HTR-8/SVneo (cell line): ENCODE data around the gene PTPN4.

Experiments
- DNase-seq: peaks from one replicate; pipeline ENCODE4 v3.0.0; 2011; ENCODE audit warnings: low spot score, mixed read lengths; ENCODE audit not compliant: insufficient read length
- FAIRE-seq: peaks from 2 replicates; lab custom pipeline; 2011; peaks lifted over from hg19 to GRCh38; lab: Jason Lieb, UNC

The PTPN4 gene

GRCh38 chr2:119759451-119760236, at the start of gene PTPN4:
Gene PTPN4, plus strand, starts transcription at chr2:119759922. Its CDS starts 49,932 bp downstream, at chr2:119809854.
- FAIRE-seq (peak; percentile 99), DNase-seq (peak; percentile 96)

GRCh38 chr2:119710281-119710680, 49.4 kb upstream of the PTPN4 start:
- DNase-seq (no peak), FAIRE-seq (no peak)

GRCh38 chr2:119711352-119711751, 48.4 kb upstream of the PTPN4 start:
- FAIRE-seq (no peak), DNase-seq (no peak)

- no peak for FAIRE-seq
- DNase-seq, result no peak
Measured at GRCh38 chr2:119712571-119712970, 47.2 kb upstream of the PTPN4 start.

- FAIRE-seq (no peak), DNase-seq (no peak)
Measured at GRCh38 chr2:119713819-119714490, 45.8 kb upstream of the PTPN4 start.

- FAIRE-seq (no peak), DNase-seq (no peak)
Measured at GRCh38 chr2:119715409-119716283, 44.1 kb upstream of the PTPN4 start.

GRCh38 chr2:119716284-119716672, 43.4 kb upstream of the PTPN4 start:
- FAIRE-seq (no peak), DNase-seq (no peak)

- no peak for DNase-seq
- no peak for FAIRE-seq
Measured at GRCh38 chr2:119718501-119719260, 41.0 kb upstream of the PTPN4 start.

GRCh38 chr2:119719261-119719627, 40.5 kb upstream of the PTPN4 start:
- FAIRE-seq (no peak), DNase-seq (no peak)

- DNase-seq (no peak), FAIRE-seq (no peak)
Measured at GRCh38 chr2:119721043-119721442, 38.7 kb upstream of the PTPN4 start.

- DNase-seq (no peak), FAIRE-seq (no peak)
Measured at GRCh38 chr2:119721462-119721861, 38.3 kb upstream of the PTPN4 start.

- FAIRE-seq (no peak), DNase-seq (no peak)
Measured at GRCh38 chr2:119721904-119722303, 37.8 kb upstream of the PTPN4 start.

- FAIRE-seq (no peak), DNase-seq (no peak)
Measured at GRCh38 chr2:119723186-119723585, 36.5 kb upstream of the PTPN4 start.

- no peak for FAIRE-seq
- DNase-seq, result no peak
Measured at GRCh38 chr2:119723784-119724467, 35.8 kb upstream of the PTPN4 start.

- DNase-seq, result no peak
- no peak for FAIRE-seq
Measured at GRCh38 chr2:119724656-119725485, 34.9 kb upstream of the PTPN4 start.

GRCh38 chr2:119727493-119727892, 32.2 kb upstream of the PTPN4 start:
- DNase-seq (no peak), FAIRE-seq (no peak)

GRCh38 chr2:119728421-119728820, 31.3 kb upstream of the PTPN4 start:
- no peak for DNase-seq
- no peak for FAIRE-seq

GRCh38 chr2:119730671-119731177, 29.0 kb upstream of the PTPN4 start:
- peak; percentile 20 for FAIRE-seq
- DNase-seq, result no peak
